HEK293 (cell line): ENCODE measurements around the gene HSPG2.

Source experiments
- CTCF ChIP-seq: fragments of 450-650 bp; formaldehyde crosslinking; IDR thresholded peaks from 2 replicates; pipeline ENCODE4 v1.5.1; 2016; ENCODE audit warnings: missing biosample characterization, missing genetic modification characterization
- TF ChIP-seq, protein P1 (sequence below): sonication (generic); formaldehyde crosslinking; IDR thresholded peaks from 2 replicates; pipeline ENCODE4 v1.8.1; 2022; ENCODE audit warnings: mild to moderate bottlenecking, moderate library complexity, missing genetic modification reagents

- TF ChIP-seq, protein P1, sequence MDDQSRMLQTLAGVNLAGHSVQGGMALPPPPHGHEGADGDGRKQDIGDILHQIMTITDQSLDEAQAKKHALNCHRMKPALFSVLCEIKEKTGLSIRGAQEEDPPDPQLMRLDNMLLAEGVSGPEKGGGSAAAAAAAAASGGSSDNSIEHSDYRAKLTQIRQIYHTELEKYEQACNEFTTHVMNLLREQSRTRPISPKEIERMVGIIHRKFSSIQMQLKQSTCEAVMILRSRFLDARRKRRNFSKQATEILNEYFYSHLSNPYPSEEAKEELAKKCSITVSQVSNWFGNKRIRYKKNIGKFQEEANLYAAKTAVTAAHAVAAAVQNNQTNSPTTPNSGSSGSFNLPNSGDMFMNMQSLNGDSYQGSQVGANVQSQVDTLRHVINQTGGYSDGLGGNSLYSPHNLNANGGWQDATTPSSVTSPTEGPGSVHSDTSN, result no peak
- no peak for TF ChIP-seq CTCF (tag by site-specific recombination)
Measured at GRCh38 chr1:21897844-21898243, 39.3 kb downstream of the HSPG2 start.
